ENCODE measurements around the gene TMPRSS11D. TPM values are rescaled to one million over a fixed set of nuclear protein-coding genes. Genes with fewer than 3 reads are reported as not detected.

The TMPRSS11D gene
- total RNA-seq, 4 donors from 2014 or later: not detected

GRCh38 chr4:67853336-67853735 lies 30.5 kb downstream of the TMPRSS11D start:
- no peak for TF ChIP-seq CTCF (IDR thresholded peaks at IDR 0.05; ENCODE audit: low read depth)

DNA sequence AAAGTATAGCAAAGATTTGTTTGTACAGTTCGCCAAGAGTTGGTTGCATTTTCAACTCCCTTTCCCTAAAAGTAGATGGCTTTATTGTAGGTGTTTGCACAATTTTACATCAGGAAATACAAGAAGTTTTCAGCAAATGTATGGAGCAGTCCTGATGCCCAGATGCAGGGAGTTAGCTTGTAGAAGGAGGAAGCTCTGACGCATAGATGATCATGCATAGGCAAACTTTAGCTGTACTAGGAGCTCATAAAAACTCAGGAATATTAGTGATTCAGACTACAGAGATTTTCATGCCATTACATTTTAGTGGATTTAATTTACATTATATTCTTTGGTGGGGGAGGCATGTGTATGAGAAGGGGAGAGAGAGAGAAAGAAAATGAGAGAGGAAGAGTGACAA lies 62.9 kb downstream of the TMPRSS11D start:
- no peak for TF ChIP-seq CTCF (IDR thresholded peaks at IDR 0.05; ENCODE audit: low read depth)

- no peak for TF ChIP-seq CTCF (IDR thresholded peaks at IDR 0.05; ENCODE audit: low read depth)
These were observed 73.8 kb downstream of the TMPRSS11D start for GRCh38 chr4:67810011-67810410.

- TF ChIP-seq CTCF (IDR thresholded peaks at IDR 0.05; ENCODE audit: low read depth): no peak
These were observed 74.3 kb downstream of the TMPRSS11D start for GRCh38 chr4:67809502-67809901.

- no peak for TF ChIP-seq CTCF (IDR thresholded peaks at IDR 0.05; ENCODE audit: low read depth)
These were observed 87.0 kb downstream of the TMPRSS11D start for GRCh38 chr4:67796810-67797209.

- no peak for TF ChIP-seq CTCF (IDR thresholded peaks at IDR 0.05; ENCODE audit: low read depth)
These were observed 93.1 kb downstream of the TMPRSS11D start for GRCh38 chr4:67790721-67791120.

GRCh38 chr4:67787311-67787710 lies 96.5 kb downstream of the TMPRSS11D start:
- TF ChIP-seq CTCF (IDR thresholded peaks at IDR 0.05; ENCODE audit: low read depth): no peak

Measured in subcutaneous adipose tissue (tissue), 4 donors.